GM21381 (cell line): Measurements from ENCODE around the gene PFKFB2.

Experiments
- ATAC-seq: cut with Tn5 transposase; IDR thresholded peaks from one replicate; pipeline ENCODE4 v1.9.1; 2021; ENCODE audit warnings: mild to moderate bottlenecking, moderate library complexity; ENCODE audit not compliant: unreplicated experiment

Gene PFKFB2

DNA sequence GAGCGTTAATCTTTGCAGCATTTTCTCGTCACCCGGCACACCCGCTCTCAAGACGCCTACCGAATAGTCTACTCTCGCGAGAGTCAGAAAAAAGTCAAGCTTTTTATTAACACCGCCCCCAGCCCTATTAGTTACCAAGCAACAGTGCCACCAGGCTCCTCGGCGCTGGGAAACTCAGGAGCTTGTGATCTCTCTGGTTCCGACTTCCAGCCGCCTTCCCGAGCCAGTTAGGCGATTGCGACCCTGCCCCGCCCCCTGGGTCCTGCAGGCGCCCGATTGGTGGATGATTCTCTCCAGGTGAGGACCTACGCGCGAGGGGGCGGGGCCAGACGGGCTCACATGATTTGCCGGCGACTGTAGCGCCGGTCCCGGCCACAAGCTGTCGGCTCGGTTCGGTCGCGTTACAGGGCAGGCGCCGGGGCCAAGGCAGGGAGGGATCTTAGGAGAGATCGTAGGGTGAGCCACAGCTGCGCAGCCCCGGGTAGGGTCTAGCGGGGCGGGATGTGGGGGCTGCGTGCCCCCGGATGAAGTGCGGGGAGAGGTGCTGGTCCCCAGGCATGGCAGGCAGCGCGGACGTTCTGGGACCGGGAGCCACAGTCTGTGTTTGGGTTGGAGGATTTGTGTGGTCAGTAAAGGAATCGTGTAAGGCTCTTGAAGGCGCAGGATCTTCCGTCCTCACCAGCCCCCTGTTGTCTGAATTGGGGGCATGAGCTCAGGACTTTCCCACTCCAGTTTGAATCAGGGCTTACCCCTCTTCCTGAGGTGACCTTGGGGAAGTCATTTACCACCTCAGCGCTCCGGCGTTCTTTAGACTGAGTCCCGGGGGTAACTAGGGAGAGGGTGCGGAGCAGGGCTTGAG, at the start of gene PFKFB2:
TSS of gene PFKFB2 (plus strand) at position 365 of the 859 bp plus-strand sequence. CDS start 1,443 bp downstream, outside the sequence.
- peak; percentile 80 for ATAC-seq

DNA sequence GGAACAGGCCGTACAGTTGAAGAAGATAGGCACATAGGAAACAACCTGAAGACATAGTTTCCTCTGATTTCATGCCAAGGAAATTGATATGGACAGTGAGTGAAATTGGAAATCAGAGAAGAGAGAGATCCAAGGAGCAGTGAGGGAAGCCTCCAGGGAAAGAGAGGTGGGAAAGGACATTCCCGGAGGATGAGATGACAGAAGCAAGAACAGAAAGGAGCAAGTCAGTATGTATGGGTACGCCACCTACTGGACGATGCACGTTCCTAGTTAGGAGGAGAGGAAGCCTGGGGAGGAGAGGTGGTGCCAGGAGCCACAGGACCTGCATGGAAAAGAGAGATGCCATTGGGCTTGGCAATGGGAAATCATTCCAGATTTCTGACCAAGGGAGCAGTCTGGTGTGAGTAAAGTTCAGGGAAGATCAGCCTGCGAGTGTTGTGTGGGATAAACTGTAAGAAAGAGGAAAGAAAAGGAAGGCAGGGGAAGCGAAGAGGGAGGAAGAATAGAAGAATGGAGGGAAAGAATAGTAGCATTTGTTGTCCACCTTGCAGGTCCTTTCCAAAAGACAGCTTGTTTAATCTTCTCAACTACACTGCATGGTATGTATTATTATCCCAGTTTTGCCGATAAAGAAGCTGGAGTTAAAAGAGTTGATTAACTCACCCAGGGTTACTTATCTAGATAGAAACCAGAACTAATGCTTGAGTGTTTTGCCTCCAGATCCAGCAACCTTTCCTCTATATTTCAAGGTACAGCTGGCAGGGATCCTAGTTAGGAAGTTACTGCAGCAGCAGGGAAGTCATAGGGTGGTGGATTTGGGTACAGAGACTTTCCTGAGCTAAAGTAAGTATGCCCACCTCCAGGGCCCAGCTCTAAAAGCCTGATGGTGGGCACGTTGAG, 47.9 kb upstream of the PFKFB2 start:
- no peak for ATAC-seq

DNA sequence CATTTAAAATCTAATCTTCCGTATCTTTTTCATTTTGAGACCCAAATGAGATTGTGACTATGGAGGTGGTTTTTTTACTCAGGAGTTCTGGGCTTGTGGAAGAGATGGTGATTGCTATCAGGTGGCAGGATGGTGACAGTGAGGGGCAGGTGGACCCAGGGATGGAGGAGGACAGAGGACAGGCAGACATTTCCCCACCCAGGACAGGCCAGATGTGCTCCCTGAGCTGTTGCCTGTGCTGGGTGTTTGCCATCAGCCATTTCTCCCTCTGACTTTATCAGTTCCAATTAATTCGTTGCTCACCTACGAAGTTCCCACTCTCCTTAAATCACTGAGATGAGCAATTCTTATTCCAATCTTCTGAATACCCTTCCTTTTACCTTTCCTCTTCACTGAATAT, 47.0 kb upstream of the PFKFB2 start:
- ATAC-seq, result no peak

DNA sequence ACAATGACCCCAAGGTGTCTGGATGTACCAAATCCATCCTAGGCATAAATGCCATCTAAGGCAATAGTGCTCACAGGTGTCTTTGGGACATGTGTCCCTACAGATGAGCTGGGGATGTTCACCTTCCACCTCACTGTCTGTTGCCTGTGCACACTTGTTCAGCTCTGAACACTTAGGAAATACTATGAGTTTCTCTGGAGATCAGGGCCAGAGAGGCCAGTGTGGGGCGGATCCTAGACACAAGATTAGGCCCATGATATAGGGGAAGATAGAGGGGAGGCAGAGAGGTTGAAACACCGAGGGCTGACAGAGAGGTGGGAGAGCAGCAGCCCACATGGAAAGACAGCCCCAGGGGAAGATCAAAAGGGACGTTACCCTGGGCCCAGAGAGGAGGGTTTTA, 46.2 kb upstream of the PFKFB2 start:
- no peak for ATAC-seq

DNA sequence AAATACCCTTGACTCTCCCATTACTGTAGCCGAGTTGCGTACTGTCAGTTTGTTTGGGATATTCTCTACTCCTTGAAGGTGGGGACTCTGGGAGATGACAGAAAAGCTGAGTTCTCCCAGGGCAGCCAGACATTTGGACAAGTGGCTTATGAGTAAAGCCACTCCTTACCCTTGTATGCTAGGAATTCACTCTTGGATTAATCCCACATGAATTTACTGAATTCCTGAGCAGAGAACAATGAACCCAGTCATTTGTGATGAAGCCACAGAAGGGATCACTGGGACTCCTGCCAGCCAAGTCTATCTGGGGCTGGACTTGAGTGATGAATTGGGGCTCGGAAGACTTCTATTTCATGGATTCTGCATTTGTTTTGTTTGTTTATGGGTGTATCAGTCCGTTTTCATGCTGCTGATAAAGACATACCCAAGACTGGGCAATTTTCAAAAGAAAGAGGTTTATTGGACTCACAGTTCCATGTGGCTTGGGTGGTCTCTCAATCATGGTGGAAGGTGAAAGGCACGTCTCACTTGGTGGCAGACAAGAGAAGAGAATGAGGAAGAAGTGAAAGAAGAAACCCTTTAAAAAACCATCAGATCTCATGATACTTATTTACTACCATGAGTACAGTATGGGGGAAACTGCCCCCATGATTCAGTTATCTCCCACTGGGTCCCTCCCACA, 45.6 kb upstream of the PFKFB2 start:
- ATAC-seq, result no peak

DNA sequence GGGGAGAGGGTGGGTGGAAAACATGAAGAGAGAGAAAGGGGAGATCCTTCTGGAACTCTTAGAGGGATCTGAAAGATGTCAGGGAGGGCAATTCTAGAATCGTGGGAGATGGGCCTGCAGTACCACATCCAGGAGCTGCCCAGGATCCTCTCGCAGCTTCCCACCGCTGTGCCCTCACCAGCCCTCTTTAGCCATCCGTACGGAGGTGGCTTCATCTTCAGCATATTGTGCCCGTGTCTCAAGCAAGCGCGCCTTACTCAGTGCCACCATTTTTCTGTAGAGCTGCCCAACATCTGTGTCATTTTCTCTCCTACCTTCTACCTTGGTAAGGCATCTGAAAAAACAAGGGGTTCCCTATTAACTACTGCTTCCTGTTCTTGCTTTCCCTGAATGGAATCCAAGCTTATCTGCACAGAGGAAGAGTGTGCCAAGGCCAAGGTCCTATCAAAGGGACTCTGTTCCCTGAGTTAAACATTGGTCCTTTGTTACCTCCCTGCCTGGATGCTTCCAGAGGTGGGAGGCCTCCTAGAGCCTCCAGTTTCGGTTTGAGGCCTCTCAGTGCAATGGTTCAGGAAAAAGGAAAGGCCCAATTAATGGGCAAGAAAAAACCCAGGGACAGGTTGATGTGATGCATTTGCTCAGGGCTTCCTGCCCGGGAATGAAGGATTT, 43.8 kb upstream of the PFKFB2 start:
- no peak for ATAC-seq

DNA sequence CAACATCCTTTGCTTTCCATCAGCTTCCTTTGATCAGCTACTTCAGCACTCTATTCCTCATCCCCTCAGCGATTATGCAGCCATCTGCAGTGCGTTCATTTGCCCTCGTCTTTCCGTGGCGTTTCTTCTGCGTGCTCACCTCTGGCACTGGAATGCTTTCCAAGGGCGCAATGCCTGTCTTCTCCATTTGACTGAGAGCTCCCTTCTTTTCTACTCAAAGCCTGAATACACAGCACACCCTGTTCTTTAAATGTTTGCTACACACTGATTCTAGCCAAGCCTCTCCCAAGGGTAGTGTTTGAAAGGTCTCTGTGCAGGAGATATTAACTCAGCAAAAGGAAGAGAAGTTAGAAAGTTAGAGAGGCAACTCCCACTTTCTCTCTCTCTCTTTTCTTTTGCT, 43.1 kb upstream of the PFKFB2 start:
- ATAC-seq, result no peak

DNA sequence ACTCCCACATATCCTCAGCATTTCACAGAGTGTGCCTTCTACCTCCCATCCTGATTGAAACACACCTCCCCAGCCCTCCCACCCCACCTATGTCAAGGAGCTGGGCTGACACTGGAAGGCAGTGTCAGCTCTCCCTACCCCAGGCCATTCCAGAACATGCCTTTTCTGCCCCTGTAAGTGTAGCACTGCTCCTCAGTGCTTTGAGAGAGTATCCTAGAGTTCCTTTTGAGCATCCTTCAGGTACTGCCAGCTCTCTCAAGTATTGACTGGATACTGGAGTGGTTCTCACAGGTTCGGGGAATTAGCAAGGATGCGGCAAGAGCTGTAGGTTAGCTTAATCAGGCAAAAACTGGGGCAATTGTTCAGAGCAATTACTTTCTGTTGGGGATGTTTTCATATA, 42.3 kb upstream of the PFKFB2 start:
- no peak for ATAC-seq

DNA sequence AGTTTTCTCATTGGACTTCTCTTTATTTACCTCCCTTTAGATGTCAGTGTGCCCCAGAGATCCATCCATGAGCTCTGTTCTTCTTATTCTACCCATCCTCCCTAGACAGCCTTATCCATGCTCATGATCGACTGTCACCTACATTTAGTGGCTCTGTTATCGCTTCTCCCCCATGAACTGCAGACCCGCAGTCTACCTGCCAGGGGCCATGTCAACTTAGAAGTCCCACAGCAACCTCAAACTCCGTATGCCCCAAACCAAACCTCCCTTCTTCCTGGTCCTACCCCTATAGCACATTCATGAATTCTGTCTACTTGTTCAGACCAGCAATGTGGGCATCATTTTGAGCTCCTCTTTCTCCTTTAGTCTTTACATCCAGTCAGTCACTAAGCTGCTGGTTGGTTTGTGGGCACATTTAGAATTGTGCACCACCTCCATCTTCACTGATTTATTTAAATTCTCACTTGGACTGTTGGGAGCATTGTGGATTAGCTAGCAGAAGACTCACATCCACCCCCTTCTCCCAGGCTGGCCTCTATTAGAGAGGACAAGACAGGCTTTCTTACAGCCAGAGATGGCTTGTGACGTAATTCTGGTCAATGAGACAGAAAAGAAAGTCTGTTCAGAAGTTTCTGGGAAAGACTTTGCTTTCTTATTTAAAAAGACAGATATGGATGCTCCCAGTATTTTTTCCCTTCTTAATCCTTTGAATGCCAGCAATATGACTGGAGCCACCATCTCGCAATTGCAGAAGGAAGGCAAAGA, 39.6 kb upstream of the PFKFB2 start:
- no peak for ATAC-seq

DNA sequence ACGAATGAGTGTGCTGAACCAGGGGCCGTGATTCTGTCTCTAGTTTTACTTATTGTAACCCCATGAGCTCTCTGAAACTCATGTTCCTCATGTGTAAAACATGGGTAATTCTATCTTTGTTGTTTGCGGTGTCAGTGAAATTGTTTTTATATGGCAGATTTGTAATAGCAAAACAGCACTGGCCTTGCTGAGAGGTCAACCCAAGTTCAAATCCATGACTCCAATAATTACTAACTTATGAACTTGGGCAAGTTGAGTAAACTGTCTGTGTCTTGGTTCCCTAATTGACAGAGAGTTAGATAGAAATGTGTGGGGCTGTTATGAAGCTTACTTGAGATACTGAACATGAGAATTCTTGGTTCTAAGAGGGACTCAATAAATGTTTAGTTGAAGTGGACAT, 38.3 kb upstream of the PFKFB2 start:
- no peak for ATAC-seq

DNA sequence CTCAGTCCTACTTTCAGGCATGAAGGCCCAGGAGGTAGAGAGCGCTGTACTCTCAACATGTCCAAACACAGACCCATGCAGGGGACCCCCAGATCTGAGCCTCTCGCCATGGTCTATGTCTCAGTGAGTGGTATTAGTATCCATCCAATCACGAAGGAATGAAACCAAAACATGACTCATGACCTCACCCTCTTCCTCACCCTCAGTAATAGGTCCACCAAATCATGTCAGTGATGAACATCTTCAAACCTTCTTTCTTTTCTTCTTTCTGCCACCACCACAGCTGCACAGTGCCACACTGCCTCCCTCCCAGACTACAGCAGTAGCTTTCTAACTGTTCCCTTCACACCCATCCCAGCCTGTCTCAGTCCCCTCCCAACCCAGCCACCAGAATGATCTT, 37.3 kb upstream of the PFKFB2 start:
- ATAC-seq, result no peak

DNA sequence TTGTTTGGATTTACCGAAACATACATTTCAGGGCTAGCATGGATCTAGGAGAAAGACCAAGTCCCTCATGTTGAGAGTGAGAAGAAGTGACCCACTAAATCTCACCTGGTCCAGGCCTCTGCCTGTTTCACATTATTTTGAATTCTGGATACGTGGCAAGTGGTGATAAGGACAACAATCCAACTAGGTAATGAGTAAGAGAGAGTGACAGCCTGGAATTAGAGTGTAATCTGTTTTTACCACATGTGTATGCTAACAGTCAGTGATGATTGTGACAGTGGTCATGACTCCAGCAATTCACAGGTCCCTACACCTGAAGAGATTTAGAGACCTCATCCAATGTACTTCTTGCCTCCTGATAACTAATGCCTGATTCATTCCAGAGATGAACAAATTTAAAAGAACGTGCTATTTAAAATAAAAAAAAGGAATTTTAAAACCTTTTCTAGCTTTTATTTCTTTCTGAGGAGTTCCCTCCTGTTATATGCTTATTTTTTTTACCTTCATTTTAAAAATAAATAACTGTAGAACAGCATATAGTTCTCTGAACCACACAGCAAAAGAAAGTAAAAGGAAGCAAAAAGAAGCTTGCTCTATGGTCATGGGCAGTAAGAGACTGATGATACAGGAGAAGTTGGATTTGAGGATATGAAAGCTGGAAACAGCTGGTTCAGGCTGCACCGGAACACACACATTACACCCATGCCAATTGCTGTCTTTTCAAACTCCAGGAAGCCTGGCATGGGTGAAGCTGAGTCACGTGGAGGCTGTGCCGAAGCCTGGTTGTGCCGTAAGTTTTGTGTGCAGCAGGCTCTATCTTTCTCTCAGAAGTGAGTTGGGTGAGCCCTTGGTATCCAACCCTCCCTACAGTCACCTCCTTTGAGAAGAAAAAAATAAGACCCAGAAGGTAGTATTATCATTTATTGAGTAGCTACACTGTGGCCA, 35.2 kb upstream of the PFKFB2 start:
- ATAC-seq, result no peak

DNA sequence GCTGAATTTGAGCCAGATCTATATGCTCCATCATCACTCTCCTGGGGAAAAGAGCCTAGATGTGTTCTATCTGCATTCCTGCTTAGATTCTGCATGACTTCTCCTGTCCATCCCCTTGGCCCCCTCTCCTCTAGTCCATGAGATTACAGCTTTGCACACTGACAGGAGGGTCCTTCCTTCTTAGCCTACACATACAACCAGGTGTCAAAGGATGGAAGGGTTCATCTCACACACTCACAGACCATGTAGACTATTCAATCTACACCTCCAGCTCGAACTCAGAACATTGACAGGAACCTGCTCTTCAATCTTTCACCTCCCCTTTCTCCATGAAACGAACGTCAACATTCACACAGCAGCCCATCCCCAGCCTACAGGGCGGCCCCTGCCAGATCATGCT, 34.4 kb upstream of the PFKFB2 start:
- no peak for ATAC-seq

DNA sequence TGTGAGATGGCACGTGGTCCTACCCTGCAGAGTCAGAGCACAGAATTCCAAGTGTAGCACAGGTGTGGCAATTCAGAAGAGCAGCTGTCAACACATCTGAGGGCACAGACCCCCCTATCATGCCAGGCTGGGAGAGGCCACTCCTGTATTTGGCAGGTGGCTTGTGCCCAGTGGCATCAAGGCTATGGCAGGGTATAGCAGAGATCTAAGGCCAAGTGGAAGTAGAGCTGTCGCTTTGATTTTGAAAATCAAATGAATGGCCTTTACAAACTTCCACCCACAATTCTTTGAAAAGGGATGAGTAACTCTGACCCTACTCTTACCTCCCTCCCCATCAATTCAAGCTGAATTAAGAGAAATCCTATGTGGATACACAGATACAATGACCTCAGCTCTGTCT, 33.9 kb upstream of the PFKFB2 start:
- no peak for ATAC-seq

DNA sequence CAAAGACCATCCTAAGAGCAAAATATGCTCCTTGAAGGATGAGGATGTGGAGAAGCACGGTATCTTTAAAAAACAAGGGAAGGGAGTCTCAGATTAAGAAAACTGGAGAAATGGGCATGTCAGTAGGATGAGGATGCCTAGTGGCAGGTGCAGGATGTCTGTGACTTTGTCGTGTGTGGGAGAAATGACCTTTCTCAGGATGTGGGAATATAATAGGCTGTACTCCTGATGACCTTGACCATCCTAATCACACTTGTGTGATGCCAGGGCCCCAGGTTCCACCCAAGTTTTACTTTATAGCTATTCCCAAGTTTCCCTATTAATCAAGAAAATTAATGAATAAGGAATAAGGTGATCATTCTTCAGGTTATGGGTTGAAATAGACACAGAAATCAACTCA, 33.4 kb upstream of the PFKFB2 start:
- ATAC-seq, result no peak

DNA sequence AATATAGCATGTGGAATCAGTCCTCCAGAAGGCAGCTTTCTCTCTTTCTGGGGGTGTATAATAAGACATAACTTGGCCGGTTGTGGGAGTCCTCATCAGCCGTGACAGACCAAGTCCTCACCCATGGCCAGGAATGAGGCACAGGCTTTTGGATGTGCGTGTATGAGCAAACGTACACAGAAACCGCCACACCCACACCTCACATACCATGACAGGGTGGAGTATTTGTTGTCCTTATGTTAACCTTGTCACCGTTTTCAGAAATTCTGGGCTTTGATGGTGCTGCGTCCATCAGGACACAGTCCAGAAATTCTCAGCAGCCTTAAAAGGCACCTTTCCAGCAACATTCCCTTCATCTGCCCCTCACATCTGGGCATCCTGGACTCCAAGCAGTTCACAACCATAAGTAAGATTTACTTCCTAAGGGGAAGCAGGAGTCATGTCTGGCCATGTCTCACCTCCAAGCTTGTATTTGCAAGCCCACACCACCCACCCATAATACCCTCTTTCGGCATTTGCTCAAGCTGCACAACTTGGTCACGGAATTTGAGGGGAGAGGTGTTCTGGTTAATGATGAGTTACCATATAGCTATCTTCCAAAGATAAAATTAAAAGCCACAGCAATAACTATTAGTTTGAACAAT, 32.9 kb upstream of the PFKFB2 start:
- no peak for ATAC-seq

DNA sequence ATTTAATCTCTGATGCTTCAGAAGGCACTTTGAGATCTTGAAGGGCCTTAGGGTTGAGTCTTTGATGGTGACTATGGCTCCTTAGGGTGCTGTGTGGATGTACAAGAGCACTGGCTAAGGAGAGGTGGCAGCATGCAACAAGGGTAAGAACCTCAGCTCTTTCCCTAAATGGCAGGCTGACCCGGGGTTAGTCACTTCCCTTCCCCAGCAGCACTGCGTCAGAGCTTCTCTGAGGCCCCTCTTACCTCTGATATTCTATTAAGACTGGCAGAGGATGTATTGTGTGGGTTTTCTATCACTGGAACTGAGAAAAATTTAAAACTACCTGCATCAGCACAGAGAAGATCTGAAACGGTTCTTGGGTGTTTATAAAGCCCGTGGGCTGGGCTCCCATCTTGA, 32.4 kb upstream of the PFKFB2 start:
- no peak for ATAC-seq

DNA sequence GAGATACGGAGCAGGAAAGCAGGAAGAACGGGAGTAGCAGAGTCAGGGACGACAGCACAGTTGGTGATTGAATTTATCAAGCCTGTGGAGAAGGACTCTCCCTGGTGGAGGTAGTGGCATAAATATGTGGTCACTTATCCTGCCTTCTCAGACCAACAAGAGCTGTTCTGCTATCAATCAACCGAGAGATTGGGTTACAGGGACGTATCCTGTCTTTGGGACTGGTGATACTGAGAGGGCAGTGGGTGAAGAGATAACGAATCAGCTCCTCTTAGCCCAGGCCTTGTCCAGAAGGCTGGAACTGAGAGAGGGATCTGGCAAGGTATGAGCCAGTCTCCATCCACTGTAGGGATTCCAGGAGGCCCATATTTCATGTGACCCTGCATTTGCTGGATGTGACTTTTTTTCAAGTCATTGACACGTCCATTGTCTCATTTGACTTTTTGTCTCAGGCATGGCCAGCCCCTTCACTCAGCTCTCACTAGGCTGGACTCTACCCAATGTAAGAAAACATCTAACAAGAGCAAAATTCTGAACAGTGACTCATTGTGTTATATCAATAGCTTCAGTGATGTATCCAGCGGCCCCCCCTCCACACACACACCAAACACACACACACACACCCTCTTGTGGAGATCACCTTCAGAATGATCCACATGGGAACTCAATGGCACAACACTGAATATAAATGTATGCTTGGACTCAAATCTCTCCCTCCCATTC, 31.8 kb upstream of the PFKFB2 start:
- ATAC-seq, result no peak
